ENCODE results near the gene PPP1CB. TPM values are rescaled to one million over a fixed set of nuclear protein-coding genes. Genes with fewer than 3 reads are reported as not detected.

PPP1CB gene
- total RNA-seq, 1 experiment from 2014 or later: 180 TPM

GRCh38 chr2:28745876-28746275 lies 5.8 kb upstream of the PPP1CB start:
- Histone ChIP-seq H3K9me3 (ENCODE audit: control insufficient read depth, insufficient read depth, low read depth, low read length) (no peaks in the 10 kb centered on the region), H3K4me1 (ENCODE audit: control insufficient read depth, insufficient read depth, low read length) (peaks cover 7% of the 10 kb centered on the region), H3K36me3 (ENCODE audit: control insufficient read depth, insufficient read depth, low read length) (no peaks in the 10 kb centered on the region), H3K27me3 (ENCODE audit: control insufficient read depth, insufficient read depth, low read length) (no peaks in the 10 kb centered on the region), H3K4me3 (ENCODE audit: low read depth in 2 of 2, low read length in 2 of 2) (no peak overlapping the region), H3K27ac (ENCODE audit: low read length) (no peak overlapping the region)
- no peak for ATAC-seq
- TF ChIP-seq SIN3A (IDR thresholded peaks at IDR 0.05; ENCODE audit: borderline replicate concordance, insufficient read depth, low read depth, low read length): no peak
- TF ChIP-seq REST (IDR thresholded peaks at IDR 0.05; ENCODE audit: insufficient read depth in 1 of 2, low read depth in 2 of 2, low read length in 1 of 2): no peak
- TF ChIP-seq POLR2AphosphoS5 (IDR thresholded peaks at IDR 0.05; ENCODE audit: low read depth, low read length): no peak
- TF ChIP-seq TCF7L2 (IDR thresholded peaks at IDR 0.05; ENCODE audit: low read depth, low read length): no peak
- TF ChIP-seq CTCF (IDR thresholded peaks at IDR 0.05): no peak
- intact Hi-C loops (cut with micrococcal nuclease; ENCODE audit: unreplicated experiment) (no loop called here), in situ Hi-C loops (cut with HindIII; ENCODE audit: low pct_unique_long_range_greater_than_20kb, low sequenced_read_pairs) (no loop called here)
- POLR2A ChIA-PET: no interaction called here
- no peak for DNase-seq (ENCODE audit: low read depth, low spot score)
- no TSS peak for BruUV-seq (replicated peaks)
- CTCF ChIA-PET: no interaction called here

GRCh38 chr2:28746429-28747111 lies 5.1 kb upstream of the PPP1CB start:
- Histone ChIP-seq H3K4me3 (ENCODE audit: low read depth in 2 of 2, low read length in 2 of 2) (no peak overlapping the region), H3K27ac (ENCODE audit: low read length) (no peak overlapping the region), H3K27me3 (ENCODE audit: control insufficient read depth, insufficient read depth, low read length) (no peaks in the 10 kb centered on the region), H3K9me3 (ENCODE audit: control insufficient read depth, insufficient read depth, low read depth, low read length) (no peaks in the 10 kb centered on the region), H3K36me3 (ENCODE audit: control insufficient read depth, insufficient read depth, low read length) (no peaks in the 10 kb centered on the region), H3K4me1 (ENCODE audit: control insufficient read depth, insufficient read depth, low read length) (peaks cover 7% of the 10 kb centered on the region)
- ChIA-PET POLR2A (no interaction called here), CTCF (no interaction called here)
- no TSS peak for BruUV-seq (replicated peaks)
- intact Hi-C loops (cut with micrococcal nuclease; ENCODE audit: unreplicated experiment) (no loop called here), in situ Hi-C loops (cut with HindIII; ENCODE audit: low pct_unique_long_range_greater_than_20kb, low sequenced_read_pairs) (no loop called here)
- TF ChIP-seq SIN3A (IDR thresholded peaks at IDR 0.05; ENCODE audit: borderline replicate concordance, insufficient read depth, low read depth, low read length): no peak
- no peak for TF ChIP-seq CTCF (IDR thresholded peaks at IDR 0.05)
- no peak for TF ChIP-seq REST (IDR thresholded peaks at IDR 0.05; ENCODE audit: insufficient read depth in 1 of 2, low read depth in 2 of 2, low read length in 1 of 2)
- no peak for TF ChIP-seq TCF7L2 (IDR thresholded peaks at IDR 0.05; ENCODE audit: low read depth, low read length)
- no peak for TF ChIP-seq POLR2AphosphoS5 (IDR thresholded peaks at IDR 0.05; ENCODE audit: low read depth, low read length)
- ATAC-seq (no peak), DNase-seq (ENCODE audit: low read depth, low spot score) (no peak)
